Measurements from ENCODE around the gene C10orf88.

C10orf88 gene, protein sequence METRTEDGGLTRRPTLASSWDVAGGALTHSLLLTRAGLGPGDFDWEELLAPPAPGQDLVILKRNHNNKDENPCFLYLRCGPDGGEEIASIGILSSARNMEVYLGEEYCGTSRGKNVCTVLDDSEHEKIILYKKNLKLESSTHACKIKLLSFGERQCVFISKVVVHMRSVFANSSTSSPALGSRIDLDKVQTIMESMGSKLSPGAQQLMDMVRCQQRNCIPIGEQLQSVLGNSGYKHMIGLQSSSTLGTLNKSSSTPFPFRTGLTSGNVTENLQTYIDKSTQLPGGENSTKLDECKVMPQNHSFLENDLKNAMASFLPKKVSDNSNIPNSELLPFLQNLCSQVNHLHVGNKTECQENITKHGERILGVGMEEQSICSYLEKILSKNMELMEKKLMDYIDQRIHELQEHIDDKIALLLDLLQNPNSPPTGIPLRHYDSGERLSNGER

GRCh38 chr10:122953902-122954730, at the start of gene C10orf88:
Gene C10orf88, minus strand, starts transcription at chr10:122954227. Its CDS starts 49 bp downstream, at chr10:122954178.
- peak; percentile 90 to 97 for DNase-seq (ENCODE audit: low read depth in 2 of 2)

DNA sequence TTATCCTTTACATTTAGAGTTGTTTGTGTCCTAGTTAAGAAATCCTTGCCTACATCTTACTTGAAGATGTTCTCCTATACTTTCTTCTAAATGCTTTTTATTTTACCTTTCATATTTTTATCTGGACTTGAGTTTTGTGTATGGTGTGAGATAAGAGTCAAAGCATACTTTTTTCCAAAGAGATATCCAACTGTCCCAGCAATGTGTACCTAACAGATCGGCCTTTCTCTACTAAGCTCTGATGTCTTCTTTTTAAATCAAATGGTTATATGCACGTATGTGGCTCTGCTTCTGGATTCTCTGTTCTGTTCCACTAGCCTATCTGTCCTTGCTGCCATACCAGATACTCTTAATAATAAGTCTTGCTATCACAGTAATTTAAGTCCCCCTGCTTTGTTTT, 47.3 kb upstream of the C10orf88 start:
- no peak for DNase-seq (ENCODE audit: low read depth in 2 of 2)

- no peak for DNase-seq (ENCODE audit: low read depth in 2 of 2)
Measured at GRCh38 chr10:123000155-123000554, 46.1 kb upstream of the C10orf88 start.

DNA sequence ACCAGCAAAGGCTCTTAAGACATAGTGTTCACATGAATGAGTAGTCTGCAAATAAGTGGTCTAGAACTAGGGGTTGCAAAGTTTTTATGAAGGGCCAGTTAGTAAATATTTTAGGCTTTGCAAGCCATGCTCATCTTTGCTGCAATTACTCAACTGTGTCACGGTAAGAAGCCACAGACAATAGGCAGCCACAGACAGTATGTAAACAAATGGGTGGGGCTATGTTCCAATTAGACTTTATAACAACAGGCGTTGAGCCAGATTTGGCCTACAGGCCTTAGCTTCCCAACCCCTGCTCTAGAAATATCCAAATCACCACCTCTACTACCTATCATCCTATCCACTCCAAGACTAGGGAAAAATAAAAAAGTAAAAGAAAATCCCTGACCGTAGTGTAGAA, 45.3 kb upstream of the C10orf88 start:
- no peak for DNase-seq (ENCODE audit: low read depth in 2 of 2)

DNA sequence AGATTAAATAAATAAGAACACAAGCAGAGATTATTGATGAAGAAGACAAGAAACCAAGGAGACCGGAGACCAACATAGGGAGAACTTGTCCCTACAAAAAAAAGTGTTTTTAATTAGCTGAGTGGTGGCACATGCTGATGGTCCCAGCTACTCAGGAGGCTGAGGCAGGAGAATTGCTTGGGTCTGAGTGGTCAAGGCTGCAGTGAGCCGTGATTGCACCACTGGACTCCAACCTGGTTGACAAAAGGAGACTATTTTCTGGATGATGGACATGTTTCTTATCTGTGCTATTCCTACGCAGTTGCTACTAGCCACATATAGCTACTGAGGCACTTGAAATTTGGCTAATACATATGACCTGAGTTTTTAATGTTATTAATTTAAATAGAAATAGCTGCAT, 44.9 kb upstream of the C10orf88 start:
- no peak for DNase-seq (ENCODE audit: low read depth in 2 of 2)

GRCh38 chr10:122998360-122998917, 44.4 kb upstream of the C10orf88 start:
- no peak for DNase-seq (ENCODE audit: low read depth in 2 of 2)

DNA sequence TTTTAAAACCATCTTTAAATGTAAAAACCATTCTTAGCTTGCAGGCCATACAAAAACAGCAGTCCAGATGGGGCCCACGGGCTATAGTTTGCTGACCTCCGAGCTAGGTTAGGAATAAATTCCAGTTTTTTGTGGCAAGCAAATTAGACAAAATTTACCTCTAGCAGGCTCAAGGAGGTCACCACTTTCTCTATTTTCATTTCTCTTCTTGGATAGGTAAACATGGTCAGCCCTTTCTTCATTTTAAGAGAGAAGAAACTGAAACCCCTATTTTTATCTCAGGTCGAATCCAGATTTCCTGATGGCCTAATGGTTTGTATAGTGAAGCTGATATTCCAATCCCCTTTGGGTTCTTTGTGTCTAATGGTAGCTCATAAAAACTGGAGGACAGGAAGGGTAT, 43.8 kb upstream of the C10orf88 start:
- DNase-seq (ENCODE audit: low read depth in 2 of 2) = no peak

- DNase-seq (ENCODE audit: low read depth in 2 of 2) = no peak
Measured at GRCh38 chr10:122995936-122996335, 41.9 kb upstream of the C10orf88 start.

GRCh38 chr10:122993797-122994336, 39.8 kb upstream of the C10orf88 start:
- no peak for DNase-seq (ENCODE audit: low read depth in 2 of 2)

DNA sequence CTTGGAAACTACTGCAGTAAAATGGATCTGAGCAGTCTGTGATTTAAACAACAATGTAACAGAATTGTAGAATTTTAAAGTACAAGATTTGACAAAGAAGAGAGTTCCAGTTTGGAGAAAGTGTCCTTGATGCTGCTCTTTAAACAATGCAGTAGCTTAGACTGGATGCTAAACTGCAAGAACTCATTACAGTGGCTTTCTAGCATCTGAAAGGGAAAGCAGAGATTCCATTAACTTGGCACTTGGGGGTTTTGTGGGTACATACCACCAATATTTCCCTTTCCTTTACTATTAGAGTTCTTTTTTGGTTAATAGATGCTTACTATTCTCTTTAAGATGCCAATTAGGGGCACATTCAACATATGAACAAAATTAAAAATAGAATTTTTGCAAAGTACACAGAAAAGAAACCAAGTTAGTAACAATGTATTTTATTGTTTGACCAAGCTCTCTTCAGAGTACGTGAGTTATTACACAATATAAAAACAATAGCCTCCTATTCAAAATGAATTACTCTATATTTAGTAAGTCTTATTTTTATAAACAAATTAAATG, 38.1 kb upstream of the C10orf88 start:
- no peak for DNase-seq (ENCODE audit: low read depth in 2 of 2)

DNA sequence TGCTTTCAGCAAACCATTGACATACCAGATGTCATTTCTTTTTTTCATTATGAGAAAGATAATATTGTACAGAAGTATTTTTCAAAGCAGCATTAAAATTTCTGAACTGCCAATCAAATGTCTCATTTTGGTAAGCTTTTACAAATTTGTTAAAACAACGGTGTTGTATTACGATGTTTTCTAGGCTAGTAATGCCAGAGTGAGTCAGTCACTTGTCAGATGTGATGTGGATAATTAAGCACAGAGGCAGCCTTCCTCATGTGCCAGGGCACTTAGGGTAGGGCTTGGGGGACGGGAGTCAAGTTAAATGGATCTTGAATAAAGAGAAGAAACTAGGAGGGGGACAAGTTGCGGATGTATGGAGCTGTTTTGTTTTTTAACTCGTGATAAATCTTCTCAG, 36.3 kb upstream of the C10orf88 start:
- DNase-seq (ENCODE audit: low read depth in 2 of 2) = no peak

GRCh38 chr10:122988501-122988900, 34.5 kb upstream of the C10orf88 start:
- no peak for DNase-seq (ENCODE audit: low read depth in 2 of 2)

DNA sequence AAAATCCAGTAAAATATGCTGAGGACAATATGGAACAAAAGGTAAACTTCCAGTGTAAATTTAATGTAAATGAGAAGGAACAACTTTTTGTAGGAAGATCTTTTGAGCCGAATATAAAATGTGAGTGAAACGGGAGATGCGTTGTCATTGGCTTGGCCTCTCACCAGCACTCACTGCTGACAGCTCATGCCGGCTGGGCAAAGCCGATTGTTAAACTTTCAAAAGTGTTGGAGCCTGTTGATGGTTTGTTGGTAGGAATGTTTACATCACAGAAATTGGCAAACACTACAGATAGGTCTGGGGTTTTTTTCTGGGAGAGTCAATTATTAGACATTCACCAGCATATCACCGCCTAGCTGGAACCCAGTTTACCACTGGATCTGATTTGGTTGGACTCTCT, 32.3 kb upstream of the C10orf88 start:
- DNase-seq (ENCODE audit: low read depth in 2 of 2) = no peak

- no peak for DNase-seq (ENCODE audit: low read depth in 2 of 2)
Measured at GRCh38 chr10:122984708-122985107, 30.7 kb upstream of the C10orf88 start.

DNA sequence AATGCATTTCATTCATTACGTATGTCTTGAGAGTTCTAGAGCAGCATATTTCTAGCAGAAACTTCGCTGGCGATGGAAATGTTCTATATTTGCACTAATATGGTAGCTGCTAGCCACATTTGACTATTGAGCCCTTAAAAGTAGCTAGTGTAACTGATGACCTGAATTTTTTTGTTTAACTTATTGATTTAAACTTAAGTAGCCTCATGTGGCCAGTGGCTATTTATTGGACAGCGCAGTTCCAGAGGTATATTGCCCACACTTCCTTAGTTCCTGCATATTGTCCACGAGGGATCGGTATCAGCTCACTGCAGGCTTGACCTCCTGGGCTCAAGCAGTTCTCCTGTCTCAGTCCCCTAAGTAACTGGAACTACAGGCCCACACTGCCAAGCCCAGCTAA, 29.9 kb upstream of the C10orf88 start:
- DNase-seq (ENCODE audit: low read depth in 2 of 2) = no peak

GRCh38 chr10:122981066-122981464, 27.0 kb upstream of the C10orf88 start:
- no peak for DNase-seq (ENCODE audit: low read depth in 2 of 2)

- DNase-seq (ENCODE audit: low read depth in 2 of 2) = peak; percentile 58 to 73
Measured at GRCh38 chr10:122980209-122981065, 26.4 kb upstream of the C10orf88 start, which contains the start of gene PSTK. Gene PSTK, plus strand, starts transcription at chr10:122980401. Its CDS starts 79 bp downstream, at chr10:122980480.

- DNase-seq (ENCODE audit: low read depth in 2 of 2) = no peak
Measured at GRCh38 chr10:122974543-122975064, 20.6 kb upstream of the C10orf88 start.

GRCh38 chr10:122974023-122974422, 20.0 kb upstream of the C10orf88 start:
- no peak for DNase-seq (ENCODE audit: low read depth in 2 of 2)

- no peak for DNase-seq (ENCODE audit: low read depth in 2 of 2)
Measured at GRCh38 chr10:122968698-122969097, 14.7 kb upstream of the C10orf88 start.

DNA sequence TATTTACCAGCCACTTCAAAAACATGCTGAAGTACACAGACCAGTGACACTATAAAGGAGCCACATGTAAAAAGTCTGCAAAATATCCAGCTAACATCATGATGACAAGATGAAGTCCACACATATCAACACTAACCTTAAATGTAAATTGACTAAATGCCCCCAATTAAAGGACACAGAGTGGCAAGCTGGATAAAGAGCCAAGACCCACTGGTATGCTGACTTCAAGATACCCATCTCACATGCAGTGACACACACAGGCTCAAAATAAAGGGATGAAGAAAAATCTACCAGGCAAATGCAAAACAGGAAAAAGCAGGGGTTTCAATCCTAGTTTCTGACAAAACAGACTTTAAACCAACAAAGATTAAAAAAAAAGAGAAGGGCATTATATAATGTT, 12.9 kb upstream of the C10orf88 start:
- no peak for DNase-seq (ENCODE audit: low read depth in 2 of 2)
